ENCODE measurements around the gene CTSC. TPM values are rescaled to one million over a fixed set of nuclear protein-coding genes. Genes with fewer than 3 reads are reported as not detected.

The CTSC gene
- total and polyA plus RNA-seq, 9 donors = 20.3 to 257 (median 29.2) TPM

GRCh38 chr11:88353835-88354496 lies 16.4 kb upstream of the CTSC start:
- Histone ChIP-seq H3K9me3 (no peaks in the 10 kb centered on the region), H3K36me3 (no peaks in the 10 kb centered on the region), H3K4me1 (ENCODE audit: insufficient read depth) (no peaks in the 10 kb centered on the region), H3K4me3 (no peak overlapping the region), H3K27me3 (no peaks in the 10 kb centered on the region), H3K27ac (no peak overlapping the region)
- DNase-seq = no peak
- no peak for TF ChIP-seq POLR2A (IDR thresholded peaks at IDR 0.05)
- no peak for TF ChIP-seq CTCF (IDR thresholded peaks at IDR 0.05)
- TF ChIP-seq EP300 (IDR thresholded peaks at IDR 0.05) = no peak
- WGBS, 3 donors = 23 to 58% (median 54%) methylated on average over 4 of the region's 4 CpGs
- intact Hi-C loops (cut with DNase I) = no loop called here

- TF ChIP-seq POLR2A (IDR thresholded peaks at IDR 0.05) (no peak), EP300 (IDR thresholded peaks at IDR 0.05) (no peak), CTCF (IDR thresholded peaks at IDR 0.05) (no peak)
- intact Hi-C loops (cut with DNase I) = no loop called here
Observed at GRCh38 chr11:88353386-88353785, 15.8 kb upstream of the CTSC start.

GRCh38 chr11:88352139-88352538 lies 14.6 kb upstream of the CTSC start:
- Histone ChIP-seq H3K36me3 (no peaks in the 10 kb centered on the region), H3K9me3 (no peaks in the 10 kb centered on the region), H3K4me3 (no peak overlapping the region), H3K27me3 (no peaks in the 10 kb centered on the region), H3K4me1 (ENCODE audit: insufficient read depth) (no peaks in the 10 kb centered on the region), H3K27ac (no peak overlapping the region)
- DNase-seq = no peak
- no peak for TF ChIP-seq CTCF (IDR thresholded peaks at IDR 0.05)
- TF ChIP-seq EP300 (IDR thresholded peaks at IDR 0.05) = no peak
- TF ChIP-seq POLR2A (IDR thresholded peaks at IDR 0.05) = no peak
- intact Hi-C loops (cut with DNase I) = no loop called here

More at GRCh38 chr11:88353386-88353785, 15.8 kb upstream of the CTSC start:
- Histone ChIP-seq H3K36me3 (no peaks in the 10 kb centered on the region), H3K27ac (no peak overlapping the region), H3K27me3 (no peaks in the 10 kb centered on the region), H3K9me3 (no peaks in the 10 kb centered on the region), H3K4me3 (no peak overlapping the region), H3K4me1 (ENCODE audit: insufficient read depth) (no peaks in the 10 kb centered on the region)
- 89 to 96% (median 91%) methylated on average over 3 of the region's 3 CpGs for WGBS, 3 donors
- no peak for DNase-seq

GRCh38 chr11:88348870-88349269 lies 11.3 kb upstream of the CTSC start:
- Histone ChIP-seq H3K36me3 (no peaks in the 10 kb centered on the region), H3K4me1 (ENCODE audit: insufficient read depth) (no peaks in the 10 kb centered on the region), H3K27me3 (no peaks in the 10 kb centered on the region), H3K4me3 (no peak overlapping the region), H3K9me3 (no peaks in the 10 kb centered on the region), H3K27ac (no peak overlapping the region)
- 62 to 93% (median 71%) methylated on average over 1 of the region's 1 CpG for WGBS, 3 donors
- TF ChIP-seq CTCF (IDR thresholded peaks at IDR 0.05) (no peak), EP300 (IDR thresholded peaks at IDR 0.05) (no peak), POLR2A (IDR thresholded peaks at IDR 0.05) (no peak)
- intact Hi-C loops (cut with DNase I) = no loop called here
- no peak for DNase-seq

Data from ovary (tissue), 9 donors.